Smooth muscle cell (in vitro differentiated cells): ENCODE measurements around the gene KANTR. TPM values are rescaled to one million over a fixed set of nuclear protein-coding genes. Genes with fewer than 3 reads are reported as not detected.

Source experiments
- DNase-seq: peaks from one replicate; lab custom pipeline; 2025; ENCODE audit not compliant: unreplicated experiment; lab: John Stamatoyannopoulos, UW
- H2AFZ ChIP-seq: fragments of 200-600 bp; sonication (generic); 2 replicates; pipeline ENCODE4 v1.6.0; 2016; ENCODE audit warnings: antibody characterized with exemption, low read depth, mild to moderate bottlenecking
- H3F3A ChIP-seq: fragments of 200-600 bp; sonication (generic); 2 replicates; pipeline ENCODE4 v1.6.0; 2017; ENCODE audit warnings: antibody characterized with exemption, low read depth
- H3K27ac ChIP-seq: fragments of 200-600 bp; sonication (generic); 2 replicates; pipeline ENCODE4 v1.5.1; 2016; ENCODE audit warnings: low read depth, mild to moderate bottlenecking
- H3K27me3 ChIP-seq: fragments of 200-600 bp; sonication (generic); 2 replicates; pipeline ENCODE4 v1.6.1; 2016; ENCODE audit warnings: low read depth, mild to moderate bottlenecking
- H3K36me3 ChIP-seq: fragments of 200-600 bp; sonication (generic); 2 replicates; pipeline ENCODE4 v1.5.1; 2016; ENCODE audit warnings: low read depth
- H3K4me1 ChIP-seq: fragments of 200-600 bp; sonication (generic); 2 replicates; pipeline ENCODE4 v1.5.1; 2016; ENCODE audit warnings: low read depth
- H3K4me2 ChIP-seq: fragments of 200-600 bp; sonication (generic); 2 replicates; pipeline ENCODE4 v1.6.0; 2016; ENCODE audit warnings: mild to moderate bottlenecking
- H3K4me3 ChIP-seq: fragments of 200-600 bp; sonication (generic); 2 replicates; pipeline ENCODE4 v1.5.1; 2016; ENCODE audit warnings: mild to moderate bottlenecking
- H3K79me2 ChIP-seq: fragments of 200-600 bp; sonication (generic); 2 replicates; pipeline ENCODE4 v1.6.0; 2016; ENCODE audit warnings: low read depth, mild to moderate bottlenecking
- H3K9ac ChIP-seq: fragments of 200-600 bp; sonication (generic); 2 replicates; pipeline ENCODE4 v1.6.0; 2016; ENCODE audit warnings: low read depth
- H3K9me3 ChIP-seq: fragments of 200-600 bp; sonication (generic); replicated peaks from 2 replicates; pipeline ENCODE4 v1.5.1; 2016; ENCODE audit warnings: low read depth
- H4K20me1 ChIP-seq: fragments of 200-600 bp; sonication (generic); 2 replicates; pipeline ENCODE4 v1.6.0; 2016; ENCODE audit warnings: low read depth
- CTCF ChIP-seq: fragments of 200-600 bp; sonication (generic); IDR thresholded peaks from 2 replicates; pipeline ENCODE4 v1.5.1; 2017; ENCODE audit warnings: borderline replicate concordance, mild to moderate bottlenecking, antibody characterized with exemption; ENCODE audit not compliant: insufficient read depth, poor library complexity, severe bottlenecking
- whole genome bisulfite sequencing: methylation state at CpG from one replicate; pipeline ENCODE4 v1.1.7; 2016; ENCODE audit warnings: low lambda C conversion rate; 5-methylcytosine and 5-hydroxymethylcytosine counted together
- polyA plus RNA-seq: library from polyadenylated mRNA; unstranded; fragments of >200 nt; fragmentation: Nextera tagmentation; extraction: Ambion mirVana; gene quantifications from 2 replicates; pipeline ENCODE4 v1.2.1, GENCODE V29; 2016
- total RNA-seq: library from RNA; depleted of rRNA; stranded (reverse); fragments of >200 nt; gene quantifications from 2 replicates; pipeline ENCODE4 v1.2.3, GENCODE V29; 2014

The KANTR gene
- total and polyA plus RNA-seq, 2 experiments from 2014 or later = 2.6 to 7.9 TPM

GRCh38 chrX:53075011-53075410, 18.9 kb upstream of the KANTR start:
- H3K27me3 ChIP-seq = no peaks in the 10 kb centered on the region
- no peak overlapping the region for H2AFZ ChIP-seq
- 80% methylated on average over 7 of the region's 7 CpGs for WGBS
- H3K79me2 ChIP-seq = no peaks in the 10 kb centered on the region
- no peak overlapping the region for H3K9ac ChIP-seq
- H3K4me3 ChIP-seq = no peak overlapping the region
- no peaks in the 10 kb centered on the region for H3K36me3 ChIP-seq
- H4K20me1 ChIP-seq = peaks cover 7% of the 10 kb centered on the region
- H3K4me1 ChIP-seq = peaks cover 3% of the 10 kb centered on the region
- H3K9me3 ChIP-seq = no peaks in the 10 kb centered on the region
- TF ChIP-seq CTCF = no peak
- DNase-seq = no peak
- no peaks in the 10 kb centered on the region for H3F3A ChIP-seq
- H3K4me2 ChIP-seq = no peak overlapping the region
- H3K27ac ChIP-seq = no peak overlapping the region

- Histone ChIP-seq H3K27me3 (no peaks in the 10 kb centered on the region), H3K27ac (no peak overlapping the region), H3K9ac (no peak overlapping the region), H3K36me3 (no peaks in the 10 kb centered on the region), H3K9me3 (no peaks in the 10 kb centered on the region), H3K4me2 (no peak overlapping the region), H3F3A (no peaks in the 10 kb centered on the region), H4K20me1 (peaks cover 5% of the 10 kb centered on the region), H3K79me2 (no peaks in the 10 kb centered on the region), H2AFZ (no peak overlapping the region), H3K4me1 (peaks cover 3% of the 10 kb centered on the region), H3K4me3 (no peak overlapping the region)
- TF ChIP-seq CTCF = no peak
- 97% methylated on average over 21 of the region's 21 CpGs for WGBS
- DNase-seq = no peak
Measured at GRCh38 chrX:53076671-53077070, 17.3 kb upstream of the KANTR start.

GRCh38 chrX:53077207-53078197, 16.4 kb upstream of the KANTR start:
- Histone ChIP-seq H3F3A (no peaks in the 10 kb centered on the region), H3K79me2 (peaks cover under 1% of the 10 kb centered on the region), H3K4me3 (no peak overlapping the region), H2AFZ (no peak overlapping the region), H3K4me2 (no peak overlapping the region), H3K36me3 (no peaks in the 10 kb centered on the region), H3K4me1 (peaks cover 3% of the 10 kb centered on the region), H3K9me3 (no peaks in the 10 kb centered on the region), H3K9ac (no peak overlapping the region), H3K27me3 (no peaks in the 10 kb centered on the region), H4K20me1 (peaks cover 1% of the 10 kb centered on the region), H3K27ac (no peak overlapping the region)
- 92% methylated on average over 27 of the region's 27 CpGs for WGBS
- no peak for DNase-seq
- TF ChIP-seq CTCF = no peak
